PC-3 (cell line): ENCODE data around the gene MSH3. TPM values are rescaled to one million over a fixed set of nuclear protein-coding genes. Genes with fewer than 3 reads are reported as not detected.
"Not testable (repeated sequence)": the region's sequence is repeated elsewhere in the genome, so short reads cannot be mapped to it uniquely, and the experiment has no call there.

ENCODE experiments used
- ATAC-seq: fragments of 200-7000 bp; cut with Tn5 transposase; 2 replicates; pipeline ENCODE4 v1.9.1; 2020; ENCODE audit warnings: mild to moderate bottlenecking, moderate library complexity
- BruUV-seq: library from RNA; stranded (reverse); fragments of 400-500 nt; replicated peaks from 2 replicates; lab custom pipeline; 2021; lab: Mats Ljungman, UMichigan
- CTCF ChIA-PET: fragments of 300-600 bp; sonication (Branson Sonifier 250); formaldehyde crosslinking; loops from one replicate; lab custom pipeline; 2022; ENCODE audit warnings: antibody characterized with exemption; lab: Charles Lee
- POLR2A ChIA-PET: fragments of 300-600 bp; sonication (Branson Sonifier 250); formaldehyde crosslinking; loops from one replicate; lab custom pipeline; 2022; ENCODE audit warnings: antibody characterized with exemption; ENCODE audit not compliant: unreplicated experiment; lab: Charles Lee
- DNase-seq: peaks from one replicate; pipeline ENCODE4 v3.0.0-alpha.2; 2015
- H2AFZ ChIP-seq: fragments of 300-600 bp; sonication (generic); 2 replicates; pipeline ENCODE4 v1.6.0; 2016; ENCODE audit warnings: antibody characterized with exemption, low read length
- H3F3A ChIP-seq: fragments of 300-600 bp; sonication (generic); one replicate; pipeline ENCODE4 v1.6.0; 2017; ENCODE audit warnings: antibody characterized with exemption, low read length, control low read depth, mild to moderate bottlenecking; ENCODE audit not compliant: unreplicated experiment
- H3K27ac ChIP-seq: fragments of 300-600 bp; sonication (generic); 2 replicates; pipeline ENCODE4 v1.5.1; 2016; ENCODE audit warnings: mild to moderate bottlenecking, low read length
- H3K27me3 ChIP-seq: fragments of 300-600 bp; sonication (generic); 2 replicates; pipeline ENCODE4 v1.6.1; 2016; ENCODE audit warnings: low read length, mixed read lengths
- H3K36me3 ChIP-seq: fragments of 300-600 bp; sonication (generic); 2 replicates; pipeline ENCODE4 v1.6.1; 2016; ENCODE audit warnings: low read depth, mixed run types, low read length, mixed read lengths
- H3K4me1 ChIP-seq: fragments of 300-600 bp; sonication (generic); 2 replicates; pipeline ENCODE4 v1.5.1; 2016; ENCODE audit warnings: low read length; ENCODE audit not compliant: insufficient read depth
- H3K4me2 ChIP-seq: fragments of 300-600 bp; sonication (generic); 2 replicates; pipeline ENCODE4 v1.6.0; 2016; ENCODE audit warnings: low read length
- H3K4me3 ChIP-seq: fragments of 300-600 bp; sonication (generic); 2 replicates; pipeline ENCODE4 v1.5.1; 2016; ENCODE audit warnings: mild to moderate bottlenecking, low read length, mixed read lengths
- H3K79me2 ChIP-seq: fragments of 300-600 bp; sonication (generic); 2 replicates; pipeline ENCODE4 v1.6.1; 2017; ENCODE audit warnings: low read length, mixed read lengths
- H3K9ac ChIP-seq: fragments of 300-600 bp; sonication (generic); 2 replicates; pipeline ENCODE4 v1.6.0; 2016; ENCODE audit warnings: mild to moderate bottlenecking, low read length
- H3K9me2 ChIP-seq: fragments of 300-600 bp; sonication (generic); replicated peaks from 2 replicates; pipeline ENCODE4 v1.6.1; 2016; ENCODE audit warnings: mixed run types, low read length, mixed read lengths
- H3K9me3 ChIP-seq: fragments of 300-600 bp; sonication (generic); 2 replicates; pipeline ENCODE4 v1.6.1; 2016; ENCODE audit warnings: low read length, mixed read lengths
- H4K20me1 ChIP-seq: fragments of 300-600 bp; sonication (generic); 2 replicates; pipeline ENCODE4 v1.6.1; 2016; ENCODE audit warnings: low read length, mixed read lengths
- CTCF ChIP-seq: fragments of 300-600 bp; sonication (generic); conservative IDR thresholded peaks from 2 replicates; pipeline ENCODE4 v1.5.1; 2017; ENCODE audit warnings: antibody characterized with exemption, low read depth, mild to moderate bottlenecking, low read length
- EZH2 ChIP-seq: fragments of 300-600 bp; sonication (generic); IDR thresholded peaks from one replicate; pipeline ENCODE4 v1.6.1; 2017; ENCODE audit warnings: antibody characterized with exemption, mild to moderate bottlenecking, low read length; ENCODE audit not compliant: unreplicated experiment
- EZH2phosphoT487 ChIP-seq: fragments of 300-600 bp; sonication (generic); IDR thresholded peaks from 2 replicates; pipeline ENCODE4 v1.6.1; 2018; ENCODE audit warnings: mild to moderate bottlenecking, antibody characterized with exemption, low read length, borderline replicate concordance
- intact Hi-C: fragments of 100-400 bp; cut with micrococcal nuclease; formaldehyde crosslinking; loops from 2 replicates; pipeline ENCODE4 v1.9.0; 2023
- total RNA-seq: library from RNA; depleted of rRNA; stranded (reverse); fragments of >200 nt; gene quantifications from 2 replicates; pipeline ENCODE4 v1.2.3, GENCODE V29; 2014

MSH3 gene
- total RNA-seq, 1 experiment from 2014 or later, result 9.0 TPM

- POLR2A ChIA-PET, result no interaction called here
- H3K9me2 ChIP-seq, result no peaks in the 10 kb centered on the region
- H3K4me2 ChIP-seq, result no peak overlapping the region
- no peaks in the 10 kb centered on the region for H3K27me3 ChIP-seq
- CTCF ChIA-PET, result no interaction called here
- TF ChIP-seq EZH2phosphoT487 (no peak), CTCF (no peak)
- 0 out of 2 replicates have a peak, but pooled peaks cover 2% of the 10 kb centered on the region for H3K36me3 ChIP-seq
- no peak overlapping the region for H3K4me3 ChIP-seq
- BruUV-seq, result no TSS peak
- no peaks in the 10 kb centered on the region for H4K20me1 ChIP-seq
- no peak for ATAC-seq
- intact Hi-C loops, result no loop called here
- H2AFZ ChIP-seq, result no peak overlapping the region
- no peak overlapping the region for H3K9ac ChIP-seq
- H3K9me3 ChIP-seq, result no peaks in the 10 kb centered on the region
- H3K4me1 ChIP-seq, result no peaks in the 10 kb centered on the region
- no peaks in the 10 kb centered on the region for H3K79me2 ChIP-seq
- no peaks in the 10 kb centered on the region for H3F3A ChIP-seq
- no peak overlapping the region for H3K27ac ChIP-seq
- no peak for DNase-seq
These were observed 162.1 kb downstream of the MSH3 start for GRCh38 chr5:80816590-80816989.

- no peaks in the 10 kb centered on the region for H3K9me3 ChIP-seq
- no peaks in the 10 kb centered on the region for H3K36me3 ChIP-seq
- no peaks in the 10 kb centered on the region for H3K9me2 ChIP-seq
- TF ChIP-seq CTCF, result no peak
- no peak for TF ChIP-seq EZH2phosphoT487
- TF ChIP-seq EZH2, result no peak
- CTCF ChIA-PET, result no interaction called here
- no peak overlapping the region for H3K9ac ChIP-seq
- H3K27ac ChIP-seq, result no peak overlapping the region
- H4K20me1 ChIP-seq, result no peaks in the 10 kb centered on the region
- POLR2A ChIA-PET, result no interaction called here
- H3K4me3 ChIP-seq, result no peak overlapping the region
- BruUV-seq, result no TSS peak
- H3K4me2 ChIP-seq, result no peak overlapping the region
- H2AFZ ChIP-seq, result no peak overlapping the region
- intact Hi-C loops, result no loop called here
- ATAC-seq (no peak), DNase-seq (no peak)
- no peaks in the 10 kb centered on the region for H3K27me3 ChIP-seq
- no peaks in the 10 kb centered on the region for H3K4me1 ChIP-seq
- H3K79me2 ChIP-seq, result no peaks in the 10 kb centered on the region
- no peaks in the 10 kb centered on the region for H3F3A ChIP-seq
These were observed 166.2 kb downstream of the MSH3 start for GRCh38 chr5:80820685-80821084.

- no peaks in the 10 kb centered on the region for H3K4me1 ChIP-seq
- BruUV-seq, result no TSS peak
- POLR2A ChIA-PET, result no interaction called here
- H2AFZ ChIP-seq, result no peak overlapping the region
- no peaks in the 10 kb centered on the region for H3K36me3 ChIP-seq
- H3K9ac ChIP-seq, result no peak overlapping the region
- H4K20me1 ChIP-seq, result no peaks in the 10 kb centered on the region
- no peaks in the 10 kb centered on the region for H3K79me2 ChIP-seq
- no peaks in the 10 kb centered on the region for H3K9me3 ChIP-seq
- ATAC-seq (no peak), DNase-seq (no peak)
- CTCF ChIA-PET, result no interaction called here
- intact Hi-C loops, result no loop called here
- no peak overlapping the region for H3K4me3 ChIP-seq
- no peaks in the 10 kb centered on the region for H3K9me2 ChIP-seq
- H3K4me2 ChIP-seq, result no peak overlapping the region
- no peak overlapping the region for H3K27ac ChIP-seq
- no peaks in the 10 kb centered on the region for H3K27me3 ChIP-seq
- no peaks in the 10 kb centered on the region for H3F3A ChIP-seq
- TF ChIP-seq CTCF (no peak), EZH2 (no peak), EZH2phosphoT487 (no peak)
These were observed 168.2 kb downstream of the MSH3 start for GRCh38 chr5:80822640-80823039.

GRCh38 chr5:80824159-80824558, 169.7 kb downstream of the MSH3 start:
- ATAC-seq, H3K9me2 ChIP-seq, H3K4me2 ChIP-seq, H4K20me1 ChIP-seq, H3F3A ChIP-seq, H3K36me3 ChIP-seq, BruUV-seq, H3K9me3 ChIP-seq, POLR2A ChIA-PET, H3K9ac ChIP-seq, H2AFZ ChIP-seq, DNase-seq, H3K27ac ChIP-seq, intact Hi-C loops, H3K4me1 ChIP-seq, H3K27me3 ChIP-seq, CTCF ChIA-PET, H3K4me3 ChIP-seq, H3K79me2 ChIP-seq: not testable (repeated sequence)
